ENCODE results near the gene HOXA3.

The HOXA3 gene

DNA sequence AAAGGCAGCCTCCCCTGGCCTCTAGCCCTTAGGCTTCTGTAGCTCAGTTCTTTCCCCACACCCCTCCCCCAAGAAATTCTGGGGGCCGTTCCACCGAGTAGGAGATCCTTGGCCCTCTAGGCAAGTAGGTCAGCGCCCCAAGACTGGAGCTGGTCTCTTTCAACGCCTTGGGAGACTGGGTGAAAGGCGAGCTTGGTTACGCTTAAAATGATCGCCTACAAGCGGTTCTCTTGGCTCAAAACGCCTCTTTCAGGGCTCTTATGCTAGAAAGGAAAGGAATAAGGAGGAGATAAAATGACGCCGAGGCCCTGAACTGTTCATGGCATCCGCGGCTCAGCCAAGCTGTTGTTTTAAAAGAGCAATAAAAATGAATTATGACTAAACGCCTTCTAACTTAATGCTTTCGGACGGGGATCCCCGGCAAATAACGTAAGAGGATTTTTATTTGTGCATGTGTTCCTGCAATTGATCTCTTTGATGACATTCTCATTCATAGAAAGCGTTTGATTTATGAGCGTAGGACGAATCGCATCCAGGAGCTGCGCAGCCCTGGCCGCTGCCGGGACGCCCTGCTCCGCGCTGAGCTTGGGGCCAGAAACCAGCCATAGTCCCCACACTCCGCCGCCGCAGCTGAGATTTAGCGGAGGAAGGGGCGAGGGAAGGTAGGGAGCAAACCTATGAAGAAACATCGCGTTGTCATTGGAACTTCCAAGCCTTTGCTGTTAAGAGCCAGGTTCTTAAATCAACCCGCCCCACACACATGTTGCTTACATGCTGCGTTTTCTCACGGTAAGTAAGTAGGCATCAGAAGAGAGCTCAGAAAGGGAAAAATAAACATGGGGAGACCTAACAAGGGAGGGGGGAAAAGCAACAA, 53.6 kb downstream of the HOXA3 start:
- no peak for DNase-seq

DNA sequence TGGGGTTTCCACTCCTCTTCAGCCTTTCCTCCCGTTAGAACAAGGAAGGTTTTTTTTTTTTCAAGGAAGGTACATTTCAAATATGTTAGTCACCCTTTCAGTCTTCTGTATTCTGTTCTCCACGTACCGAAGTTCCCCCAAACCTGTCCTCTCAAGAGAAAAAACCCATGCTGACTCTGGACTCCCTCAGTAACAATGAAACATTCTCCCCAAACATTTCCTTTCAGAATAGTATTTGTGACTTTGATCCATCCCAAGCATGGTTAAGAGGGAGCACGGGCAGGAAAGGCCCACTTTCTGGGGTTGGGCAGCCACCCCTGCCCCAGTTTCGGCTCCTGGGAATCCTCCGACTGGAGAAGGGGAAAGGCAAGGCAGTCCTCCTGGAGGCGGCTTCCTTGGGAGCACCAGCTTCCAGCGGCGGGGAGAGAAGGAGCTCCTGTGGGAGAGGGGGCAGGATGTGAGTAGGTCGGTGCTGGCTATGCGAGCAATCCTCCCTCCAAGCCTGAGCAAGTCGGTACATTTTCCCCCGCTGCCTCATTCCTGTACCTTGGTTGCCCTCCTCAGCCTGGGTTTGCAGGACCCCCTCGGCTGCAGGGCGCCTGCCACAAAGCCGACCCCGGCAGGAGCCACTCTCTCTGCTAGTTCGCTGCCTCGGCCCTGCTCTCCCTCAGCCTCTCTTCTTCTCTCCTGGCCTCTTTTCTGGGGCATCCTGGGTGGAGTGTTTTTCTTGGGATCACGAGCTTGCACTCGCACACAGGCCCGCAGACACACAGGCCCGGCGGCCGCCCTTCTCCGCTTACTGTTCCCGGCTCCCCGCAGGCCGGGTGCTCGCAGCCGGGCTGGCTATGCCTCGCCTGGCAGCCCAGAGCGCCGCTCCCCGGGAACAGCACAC, 54.5 kb downstream of the HOXA3 start:
- DNase-seq = no peak

DNA sequence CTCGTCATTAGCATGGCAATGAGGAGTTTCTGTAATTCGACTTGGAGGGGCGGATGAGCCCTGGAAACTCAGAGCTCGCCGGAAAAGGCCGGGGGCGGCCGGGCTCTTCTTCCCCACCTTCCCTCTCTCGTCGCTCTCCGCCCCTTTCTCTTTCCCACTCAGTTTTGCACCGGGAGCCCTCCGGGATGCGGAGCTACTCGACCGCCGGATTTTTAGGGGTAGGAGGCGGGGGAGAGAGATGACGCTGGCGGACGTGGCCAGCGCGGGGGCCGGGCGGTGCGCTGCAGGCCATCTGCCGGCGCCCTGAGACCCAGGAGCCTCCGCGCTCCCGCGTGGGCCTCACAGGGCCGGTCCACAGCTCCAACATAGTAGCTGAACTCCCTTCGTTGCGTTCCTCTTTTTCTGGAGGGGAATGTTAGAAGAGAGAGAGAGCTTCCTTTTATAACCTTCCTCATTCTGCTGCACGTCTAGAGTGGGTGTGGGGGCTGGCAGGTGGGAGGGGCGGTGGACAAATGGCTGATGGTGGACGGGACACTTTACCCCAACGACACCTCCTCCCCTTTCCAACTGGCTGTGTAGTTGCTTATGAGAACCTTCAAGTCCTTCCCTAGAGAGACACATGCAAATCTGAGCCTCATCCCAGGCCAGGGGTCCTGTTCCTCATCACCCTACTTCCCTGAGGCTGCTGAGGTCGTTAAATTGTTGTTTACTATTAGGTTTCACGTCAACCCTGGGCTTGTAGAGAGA, 55.4 kb downstream of the HOXA3 start:
- peak; percentile 28 for DNase-seq

DNA sequence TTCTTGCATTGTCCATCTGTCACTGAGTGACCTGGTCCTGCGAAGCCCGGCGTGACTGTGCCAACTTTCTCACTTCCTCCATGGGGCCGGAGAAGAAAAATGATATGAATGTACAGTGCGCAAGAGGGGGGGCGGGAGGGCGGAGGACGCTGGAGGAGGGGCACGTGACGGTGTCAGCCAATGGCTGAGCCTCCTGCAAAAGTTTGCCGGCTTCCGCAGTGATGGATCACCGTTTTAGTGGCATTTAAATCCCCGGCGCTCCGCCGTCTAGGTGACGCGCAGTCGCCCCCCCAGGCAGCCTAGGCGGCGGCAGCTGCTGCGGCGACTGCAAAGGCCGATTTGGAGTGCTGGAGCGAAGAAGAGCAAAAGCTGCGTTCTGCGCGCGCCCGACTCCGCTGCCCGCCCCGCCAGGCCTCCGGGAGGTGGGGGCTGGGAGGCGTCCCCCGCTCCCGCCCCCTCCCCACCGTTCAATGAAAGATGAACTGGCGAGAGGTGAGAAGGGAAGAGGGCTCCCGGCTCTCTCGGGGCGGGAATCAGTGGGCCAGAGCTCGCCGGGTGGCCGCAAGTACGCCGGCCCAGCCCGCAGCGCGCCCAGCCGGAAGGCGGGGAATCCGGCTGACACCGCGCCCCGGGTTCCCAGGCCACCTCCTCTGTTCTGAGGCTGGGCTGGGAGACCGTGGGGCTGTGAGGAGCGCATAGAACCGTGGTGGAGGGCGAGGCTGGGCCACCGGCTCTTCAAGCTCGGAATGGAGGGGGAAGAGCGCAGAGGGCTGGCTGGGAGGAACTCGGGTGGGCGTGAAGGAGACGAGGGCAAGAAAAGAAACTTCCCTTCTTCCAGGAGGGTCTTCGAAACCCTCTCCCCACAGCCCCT, 56.3 kb downstream of the HOXA3 start, which contains the start of gene HOXA1:
Gene HOXA1 (minus strand): TSS at position 104 of the 871 bp plus-strand sequence. CDS start 88 bp downstream, at position 16.
- peak; percentile 66 for DNase-seq

DNA sequence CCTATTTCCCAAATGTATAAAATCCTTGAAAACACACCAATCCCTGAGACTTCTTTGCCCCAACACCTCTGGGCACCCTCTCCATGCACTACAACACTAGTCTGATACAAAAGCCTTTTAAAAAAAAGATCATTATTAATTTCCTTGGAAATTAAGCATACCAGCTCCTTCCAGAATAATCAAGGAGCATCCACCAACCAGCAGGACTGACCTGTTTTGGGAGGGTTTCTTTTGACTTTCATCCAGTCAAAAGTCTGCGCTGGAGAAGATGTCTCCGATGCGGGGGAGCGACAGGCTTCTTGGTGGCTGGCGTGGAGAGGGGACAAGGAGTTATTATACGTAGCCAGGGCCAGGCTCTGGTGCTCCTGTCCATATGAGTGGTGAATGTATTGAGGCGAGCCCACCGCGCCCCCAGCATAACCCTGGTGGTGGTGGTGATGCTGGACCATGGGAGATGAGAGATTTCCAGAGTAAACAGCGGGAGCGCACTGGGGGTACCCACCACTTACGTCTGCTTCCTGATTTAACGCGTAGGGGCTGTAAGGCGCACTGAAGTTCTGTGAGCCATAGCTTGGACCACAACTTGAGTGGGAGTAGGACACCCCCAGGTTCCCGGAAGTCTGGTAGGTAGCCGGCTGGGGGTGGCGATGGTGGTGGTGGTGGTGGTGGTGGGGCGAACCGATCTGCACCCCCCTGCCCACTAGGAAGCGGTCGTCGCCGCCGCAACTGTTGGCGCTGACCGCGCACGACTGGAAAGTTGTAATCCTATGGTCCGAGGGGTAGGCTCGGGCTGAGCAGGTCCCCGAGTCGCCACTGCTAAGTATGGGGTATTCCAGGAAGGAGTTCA, 57.1 kb downstream of the HOXA3 start:
- DNase-seq = no peak

DNA sequence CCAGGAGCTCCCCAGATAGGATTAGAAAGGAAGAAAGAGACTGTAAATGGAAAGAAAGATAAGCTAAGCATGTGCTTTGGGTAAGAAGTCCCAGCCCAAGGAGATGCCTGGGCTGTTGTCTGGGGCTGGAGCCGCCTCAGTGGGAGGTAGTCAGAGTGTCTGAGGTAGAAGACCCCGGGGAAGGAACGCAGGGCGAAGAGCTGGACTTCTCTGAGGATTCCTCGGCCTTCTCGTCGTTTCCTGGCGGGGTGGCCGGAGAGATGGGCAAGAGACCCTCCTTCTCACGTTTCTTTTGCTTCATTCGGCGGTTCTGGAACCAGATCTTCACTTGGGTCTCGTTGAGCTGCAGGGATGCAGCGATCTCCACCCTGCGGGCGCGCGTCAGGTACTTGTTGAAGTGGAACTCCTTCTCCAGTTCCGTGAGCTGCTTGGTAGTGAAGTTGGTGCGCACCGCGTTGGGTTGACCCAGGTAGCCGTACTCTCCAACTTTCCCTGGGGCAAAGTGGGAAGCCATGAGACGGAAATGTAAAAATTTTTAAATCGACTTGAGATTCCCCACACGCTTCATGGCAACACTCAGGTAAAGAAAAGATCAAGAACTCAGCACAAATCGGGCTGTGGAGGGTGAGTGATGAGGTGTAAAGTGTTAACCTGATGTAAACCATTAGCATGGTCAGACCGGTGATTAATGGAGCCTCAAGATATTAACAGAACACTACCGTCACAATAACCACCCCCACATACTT, 57.9 kb downstream of the HOXA3 start:
- DNase-seq = no peak

DNA sequence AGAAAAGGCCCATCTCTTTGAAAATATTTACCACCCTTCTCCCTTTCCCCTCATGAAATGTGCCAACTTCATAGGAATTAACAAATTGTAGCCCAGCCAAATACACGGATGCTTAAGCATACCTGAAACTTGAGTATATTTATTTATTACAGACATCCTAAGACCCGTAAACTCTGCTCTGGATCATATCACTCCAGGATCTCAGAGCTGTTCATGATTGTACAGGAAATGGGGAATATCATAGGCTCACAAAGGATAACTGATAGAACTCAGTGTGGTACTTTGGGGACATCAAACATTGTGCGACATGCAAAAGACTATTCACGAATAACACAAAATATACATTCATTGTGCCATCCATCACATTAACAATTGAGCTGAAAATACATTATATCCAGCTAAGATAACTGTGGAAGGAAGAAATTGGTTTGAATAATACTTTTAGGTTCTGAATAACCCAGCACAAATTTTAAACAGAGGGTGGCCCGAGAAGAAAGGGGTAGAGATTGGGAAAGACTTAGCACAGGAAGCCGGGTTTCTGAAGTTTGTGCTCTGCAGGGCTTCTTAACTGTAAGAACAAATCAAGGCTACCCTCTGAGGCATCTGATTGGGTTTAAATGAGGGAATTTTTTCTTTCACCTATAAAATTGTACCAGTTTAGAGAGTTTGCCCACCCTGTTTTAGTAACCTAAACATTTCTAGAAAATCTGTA, 59.0 kb downstream of the HOXA3 start:
- DNase-seq = no peak

DNA sequence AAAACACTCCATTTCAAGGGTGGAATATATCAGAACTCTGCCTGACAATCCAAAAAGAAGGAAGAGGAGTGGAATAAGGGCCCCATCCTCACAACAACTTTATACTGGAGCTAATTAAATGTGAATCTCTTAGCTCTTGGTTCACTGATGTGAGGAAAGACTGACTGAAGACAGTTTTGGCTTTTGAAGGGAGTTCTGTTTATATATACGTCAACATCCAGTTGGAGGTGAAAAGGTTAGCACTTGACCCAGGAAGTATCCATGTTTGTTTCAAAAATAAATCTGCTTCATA, 59.6 kb downstream of the HOXA3 start:
- DNase-seq = no peak

DNA sequence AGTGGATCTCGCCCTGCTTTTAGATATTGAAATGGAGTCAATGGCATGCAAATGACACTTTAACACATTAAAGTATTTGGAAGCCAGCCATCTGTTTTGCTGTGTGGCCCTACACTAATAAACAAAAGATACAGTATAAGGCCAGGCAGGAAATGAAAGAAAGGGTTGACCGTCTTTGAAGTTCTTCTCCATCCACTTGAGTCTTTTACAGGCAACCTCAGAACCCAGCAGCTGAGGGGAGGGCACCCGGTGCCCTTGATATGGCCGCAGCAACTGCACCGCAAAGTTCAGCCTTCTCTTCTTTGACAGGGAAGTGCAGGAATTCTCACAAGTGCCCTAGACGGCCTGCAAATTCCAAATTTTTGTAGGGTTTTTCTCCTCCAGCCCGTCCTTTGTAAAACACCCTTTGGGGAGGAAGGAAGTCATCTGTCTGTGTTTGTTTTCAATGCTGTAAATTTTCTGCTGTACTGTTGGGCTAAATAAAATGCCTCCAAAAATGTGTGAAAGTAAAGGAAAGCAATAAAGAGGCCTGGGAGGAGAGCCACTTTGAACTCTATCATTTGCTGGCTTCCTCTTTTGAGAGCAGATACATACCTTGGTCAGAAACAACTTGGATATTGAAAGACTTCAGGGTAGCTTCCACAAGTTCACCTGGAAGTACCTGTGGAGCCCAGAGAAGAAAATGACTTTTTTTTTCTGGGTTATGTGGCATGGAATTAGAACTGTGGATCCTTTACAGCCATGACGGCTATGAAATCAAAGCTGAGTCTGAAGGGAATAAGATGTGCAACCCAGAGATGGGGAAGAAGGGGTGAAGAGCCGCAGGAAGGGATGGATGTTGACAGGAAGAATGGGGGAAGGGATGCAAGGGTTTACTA, 60.2 kb downstream of the HOXA3 start:
- DNase-seq = no peak

DNA sequence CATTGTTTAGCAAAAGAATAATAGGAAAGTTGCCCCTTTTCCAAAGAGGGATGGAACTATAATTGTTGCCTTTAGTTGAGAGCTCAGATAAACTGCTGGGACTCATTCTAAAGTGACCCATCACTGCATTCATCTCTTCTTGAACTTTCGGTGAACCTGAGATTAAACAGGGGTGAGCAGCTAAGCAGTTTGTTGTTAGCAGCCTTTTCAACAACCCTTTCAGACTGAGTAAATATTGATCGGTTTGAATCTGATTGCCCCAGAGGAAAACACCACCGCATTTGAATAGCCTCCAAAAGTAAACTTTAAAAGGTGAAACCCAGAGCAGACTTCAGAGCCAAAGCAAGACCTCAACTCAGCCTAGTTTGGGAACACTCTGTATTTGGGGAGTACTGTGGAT, 61.3 kb downstream of the HOXA3 start:
- no peak for DNase-seq

DNA sequence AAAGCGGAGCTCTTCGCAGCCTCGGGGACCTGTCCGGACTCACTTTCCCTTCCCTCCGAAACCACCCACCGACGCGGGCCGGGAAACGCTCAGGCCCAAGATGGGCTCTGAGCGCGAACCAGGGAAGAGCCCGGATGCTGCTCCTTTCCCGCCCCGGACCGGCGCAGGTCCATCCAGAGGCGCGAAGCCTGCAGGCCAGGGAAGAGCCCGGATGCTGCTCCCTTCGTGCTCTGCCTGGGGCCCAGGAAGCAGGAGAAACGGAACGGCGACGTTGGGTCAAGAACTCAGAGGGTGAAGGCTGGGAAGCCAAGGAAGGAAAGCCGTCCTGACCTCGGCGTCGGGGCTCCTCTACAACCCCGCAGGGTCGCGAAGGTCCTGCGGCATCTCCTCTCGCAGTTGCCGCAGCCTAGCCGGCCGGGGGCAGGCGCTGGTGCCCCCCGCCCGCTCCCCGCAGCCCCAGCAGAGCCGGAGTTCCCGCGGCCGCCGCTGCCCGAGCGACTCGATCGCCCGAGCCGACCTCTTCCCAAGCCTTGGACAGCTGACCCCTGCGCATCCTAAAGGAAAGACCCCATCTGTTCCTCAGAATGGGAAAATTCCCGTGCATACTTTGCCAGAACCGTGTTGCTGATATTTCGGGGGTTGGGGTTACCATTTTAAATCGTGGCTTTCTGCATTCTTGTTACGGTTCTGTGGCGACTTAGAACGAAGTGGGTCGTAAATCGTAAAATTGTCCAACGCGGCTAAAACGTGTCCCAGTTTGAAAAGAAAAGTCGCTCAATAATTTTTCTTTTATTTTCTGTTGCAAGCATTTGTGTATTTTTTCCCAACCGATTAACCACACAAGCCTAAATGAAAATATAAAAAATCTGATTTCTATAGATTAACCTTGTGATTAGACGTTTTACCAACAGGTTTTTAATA, 64.1 kb downstream of the HOXA3 start:
- no peak for DNase-seq

DNA sequence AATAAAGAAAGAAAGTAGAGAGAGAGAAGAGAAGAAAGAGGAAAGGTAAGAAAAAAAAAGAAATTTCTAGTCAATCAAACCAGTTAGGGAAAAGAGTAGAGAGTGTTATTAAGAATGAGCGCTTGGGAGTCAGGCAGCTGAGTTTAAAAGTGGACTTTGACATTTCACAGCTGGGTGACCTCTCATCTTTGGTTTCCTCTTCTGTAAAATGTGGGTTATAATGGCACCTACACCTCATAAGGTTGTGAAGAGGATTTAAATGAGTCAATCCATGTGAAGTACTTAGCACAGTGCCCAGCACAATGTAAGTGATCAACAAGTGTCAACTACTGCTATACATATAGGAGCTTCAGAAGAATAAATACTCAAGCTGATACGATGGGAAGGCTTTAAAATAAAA, 68.7 kb downstream of the HOXA3 start:
- DNase-seq = no peak

DNA sequence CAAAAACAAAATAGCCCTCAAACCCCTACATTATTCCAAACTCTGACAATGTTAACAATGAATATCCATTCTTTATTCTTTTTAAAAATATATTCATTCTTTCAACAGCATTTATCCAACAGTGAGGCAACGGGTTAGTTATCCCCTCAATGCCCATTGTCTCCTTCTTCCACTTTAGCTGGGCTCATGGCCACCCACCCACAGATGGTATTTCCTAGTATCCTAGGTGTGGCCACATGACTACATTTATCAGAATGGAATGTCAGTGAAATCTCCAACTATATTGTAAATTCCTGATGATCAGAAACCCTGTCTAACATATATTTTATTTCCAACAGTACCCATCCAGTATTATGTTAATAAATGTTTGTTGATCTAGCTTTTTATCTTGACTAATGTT, 70.2 kb downstream of the HOXA3 start:
- no peak for DNase-seq

DNA sequence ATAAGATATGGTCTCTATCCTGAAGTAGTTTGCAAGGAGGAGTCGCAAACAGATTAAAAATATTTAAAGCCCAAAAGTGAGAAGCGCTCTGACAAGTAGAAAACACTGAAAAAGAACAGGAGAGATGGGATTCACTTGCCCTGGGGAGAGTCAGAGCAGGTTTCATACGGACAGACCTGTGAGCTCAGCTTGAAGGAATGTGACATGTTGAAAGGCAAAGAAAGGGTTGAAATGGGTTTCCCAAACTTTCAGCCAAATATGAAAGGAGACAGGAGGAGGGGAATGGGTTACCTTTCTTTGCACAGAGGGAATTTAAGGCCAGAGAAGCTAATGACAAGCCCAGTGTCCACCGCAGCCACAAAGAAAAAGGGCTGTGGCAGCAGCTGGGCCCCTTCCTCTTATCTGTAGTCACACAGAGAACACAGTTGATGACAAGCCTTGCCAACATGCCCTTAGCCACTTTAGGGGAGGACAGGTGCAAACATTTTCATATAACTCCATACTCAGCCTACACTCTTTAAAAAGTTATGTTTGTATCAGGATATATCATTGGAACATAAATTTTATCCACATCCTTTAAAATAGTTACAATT, 71.4 kb downstream of the HOXA3 start:
- no peak for DNase-seq

DNA sequence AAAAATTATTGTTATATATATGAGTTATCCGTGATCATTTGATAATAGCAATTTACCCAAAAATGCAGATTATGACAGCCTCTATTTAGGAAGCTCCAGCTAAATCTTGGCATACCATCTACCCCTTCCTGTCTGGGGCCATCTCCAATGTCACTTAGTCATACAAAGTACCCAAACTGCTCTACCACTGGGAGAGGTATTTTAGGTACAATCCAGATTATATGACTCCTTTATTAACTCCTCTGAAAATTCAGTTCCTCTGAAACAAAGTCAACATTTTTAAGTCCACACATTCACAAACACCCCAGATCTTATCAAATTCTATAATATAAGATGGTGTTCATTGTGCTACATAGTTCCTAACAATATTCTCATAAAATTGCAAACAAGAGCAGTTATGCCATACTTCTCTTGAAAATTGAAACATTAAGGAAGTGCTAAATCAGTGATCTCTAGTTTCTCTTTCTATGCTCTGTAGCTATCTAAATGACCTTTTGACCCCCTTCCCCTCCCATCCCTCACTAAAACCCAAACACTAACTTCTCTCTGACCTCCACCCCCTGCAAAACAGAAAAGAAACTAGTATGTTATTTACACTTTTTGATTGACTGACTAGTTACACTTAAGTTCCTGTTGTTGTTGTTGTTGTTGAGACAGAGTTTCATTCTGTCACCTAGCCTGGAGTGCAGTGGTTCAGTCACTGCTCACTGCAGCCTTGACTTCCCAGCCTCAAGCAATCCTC, 73.0 kb downstream of the HOXA3 start:
- DNase-seq = no peak

DNA sequence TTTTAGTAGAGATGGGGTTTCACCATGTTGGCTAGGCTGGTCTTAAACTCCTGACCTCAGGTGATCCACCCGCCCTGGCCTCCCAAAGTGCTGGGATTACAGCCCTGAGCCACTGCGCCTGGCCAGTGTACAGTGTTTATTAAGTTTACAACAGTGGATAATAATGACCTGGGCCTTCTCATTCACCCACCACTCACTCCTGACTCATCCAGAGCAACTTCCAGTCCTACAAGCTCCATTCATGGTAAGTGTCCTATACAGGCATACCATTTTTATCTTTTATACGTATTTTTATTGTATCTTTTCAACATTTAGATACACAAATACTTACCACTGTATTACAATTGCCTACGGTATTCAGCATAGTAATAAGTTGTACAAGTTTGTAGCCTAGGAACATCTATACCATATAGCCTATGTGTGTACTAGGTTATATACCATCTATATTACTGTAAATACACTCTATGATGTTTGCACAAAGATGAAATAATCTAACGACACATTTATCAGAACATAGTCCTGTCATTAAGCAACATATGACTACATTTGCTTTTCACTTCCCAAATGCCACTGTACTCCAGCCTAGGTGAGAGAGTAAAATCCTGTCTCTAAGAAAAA, 73.7 kb downstream of the HOXA3 start:
- no peak for DNase-seq
